Esophagus muscularis mucosa (tissue), 4 donors: Measurements from ENCODE around the gene NCKAP5.

Experiments
- EP300 ChIP-seq: sonication (generic); formaldehyde crosslinking; IDR thresholded peaks from one replicate; pipeline ENCODE4 v1.6.1; 2017; ENCODE audit warnings: antibody characterized with exemption
- POLR2A ChIP-seq: fragments of 450-650 bp; IDR thresholded peaks from one replicate; pipeline ENCODE4 v1.6.1; 2017; ENCODE audit warnings: antibody characterized with exemption, moderate library complexity, mild to moderate bottlenecking, low read depth
- TF ChIP-seq, protein P1 (sequence below), 3 experiments: fragments of 200-600 bp in 2 of 3; fragments of 450-650 bp in 1 of 3; sonication (generic) in 2 of 3; IDR thresholded peaks; one replicate each; pipeline ENCODE4 v1.5.1; 2017 to 2019; ENCODE audit warnings: antibody characterized with exemption in 3 of 3, mild to moderate bottlenecking in 2 of 3, moderate library complexity in 1 of 3

DNA sequence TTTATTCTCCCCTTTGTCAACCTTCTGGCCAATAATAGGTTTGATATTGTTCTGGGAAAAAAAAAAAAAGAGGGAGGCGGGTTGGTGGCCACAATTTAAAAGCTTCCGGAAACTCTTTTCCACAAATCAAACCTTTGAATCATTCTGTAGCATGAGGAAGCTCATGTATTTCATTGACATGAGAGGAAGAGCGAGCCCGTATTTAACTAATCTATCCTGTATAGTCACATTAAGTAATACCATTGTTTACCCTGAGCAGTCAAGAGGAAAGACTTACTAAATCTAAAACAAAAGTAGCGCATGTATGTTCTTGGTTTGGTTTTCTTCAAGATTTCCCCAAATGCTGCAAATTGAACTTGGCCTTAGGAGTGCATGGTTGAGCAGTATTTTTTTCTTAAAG, 120.1 kb downstream of the NCKAP5 start:
- TF ChIP-seq, protein P1, sequence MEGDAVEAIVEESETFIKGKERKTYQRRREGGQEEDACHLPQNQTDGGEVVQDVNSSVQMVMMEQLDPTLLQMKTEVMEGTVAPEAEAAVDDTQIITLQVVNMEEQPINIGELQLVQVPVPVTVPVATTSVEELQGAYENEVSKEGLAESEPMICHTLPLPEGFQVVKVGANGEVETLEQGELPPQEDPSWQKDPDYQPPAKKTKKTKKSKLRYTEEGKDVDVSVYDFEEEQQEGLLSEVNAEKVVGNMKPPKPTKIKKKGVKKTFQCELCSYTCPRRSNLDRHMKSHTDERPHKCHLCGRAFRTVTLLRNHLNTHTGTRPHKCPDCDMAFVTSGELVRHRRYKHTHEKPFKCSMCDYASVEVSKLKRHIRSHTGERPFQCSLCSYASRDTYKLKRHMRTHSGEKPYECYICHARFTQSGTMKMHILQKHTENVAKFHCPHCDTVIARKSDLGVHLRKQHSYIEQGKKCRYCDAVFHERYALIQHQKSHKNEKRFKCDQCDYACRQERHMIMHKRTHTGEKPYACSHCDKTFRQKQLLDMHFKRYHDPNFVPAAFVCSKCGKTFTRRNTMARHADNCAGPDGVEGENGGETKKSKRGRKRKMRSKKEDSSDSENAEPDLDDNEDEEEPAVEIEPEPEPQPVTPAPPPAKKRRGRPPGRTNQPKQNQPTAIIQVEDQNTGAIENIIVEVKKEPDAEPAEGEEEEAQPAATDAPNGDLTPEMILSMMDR (IDR thresholded peaks at IDR 0.05): no peak
- no peak for TF ChIP-seq EP300
- TF ChIP-seq POLR2A: no peak
